ENCODE measurements around the gene COQ10B.
"Not testable (repeated sequence)": the region's sequence is repeated elsewhere in the genome, so short reads cannot be mapped to it uniquely, and the experiment has no call there.

COQ10B gene

DNA sequence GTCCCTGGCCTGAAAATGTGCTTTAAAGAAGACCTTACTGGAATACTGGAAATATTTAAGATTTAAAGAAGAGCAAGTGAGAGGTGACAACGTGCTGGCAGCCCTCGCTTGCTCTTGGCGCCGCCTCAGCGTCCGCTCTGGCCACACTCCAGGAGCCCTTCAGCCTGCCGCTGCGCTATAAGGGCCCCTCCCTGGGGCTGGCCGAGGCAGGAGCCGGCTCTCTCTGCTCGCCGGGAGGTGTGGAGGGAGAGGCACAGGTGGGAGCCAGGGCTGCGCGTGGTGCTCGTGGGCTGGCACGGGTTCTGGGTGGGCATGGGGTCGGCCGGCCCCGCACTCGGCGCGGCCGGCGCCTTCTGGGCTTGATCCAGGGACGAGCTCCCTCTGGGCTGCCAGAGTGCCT lies 2.9 kb upstream of the COQ10B start:
- Histone ChIP-seq H3K9me3 (ENCODE audit: insufficient read depth, low read length) (no peaks in the 10 kb centered on the region), H3K4me1 (ENCODE audit: low read length) (peaks cover 13% of the 10 kb centered on the region), H2AFZ (ENCODE audit: low read depth, low read length) (no peak overlapping the region), H3K27me3 (ENCODE audit: low read depth, low read length) (no peaks in the 10 kb centered on the region), H3K4me2 (ENCODE audit: low read length) (no peak overlapping the region), H3K36me3 (replicated peaks; ENCODE audit: low read depth, low read length) (no peaks in the 10 kb centered on the region), H3K27ac (ENCODE audit: low read length) (no peak overlapping the region), H3K9ac (ENCODE audit: low read length) (no peak overlapping the region), H3K79me2 (ENCODE audit: low read length) (peaks cover 18% of the 10 kb centered on the region), H4K20me1 (ENCODE audit: insufficient read depth, low read length) (peaks cover 6% of the 10 kb centered on the region; the same call in 1 of the 2 replicates), H3K4me3 (ENCODE audit: low read length) (no peak overlapping the region)
- TF ChIP-seq, protein P1, sequence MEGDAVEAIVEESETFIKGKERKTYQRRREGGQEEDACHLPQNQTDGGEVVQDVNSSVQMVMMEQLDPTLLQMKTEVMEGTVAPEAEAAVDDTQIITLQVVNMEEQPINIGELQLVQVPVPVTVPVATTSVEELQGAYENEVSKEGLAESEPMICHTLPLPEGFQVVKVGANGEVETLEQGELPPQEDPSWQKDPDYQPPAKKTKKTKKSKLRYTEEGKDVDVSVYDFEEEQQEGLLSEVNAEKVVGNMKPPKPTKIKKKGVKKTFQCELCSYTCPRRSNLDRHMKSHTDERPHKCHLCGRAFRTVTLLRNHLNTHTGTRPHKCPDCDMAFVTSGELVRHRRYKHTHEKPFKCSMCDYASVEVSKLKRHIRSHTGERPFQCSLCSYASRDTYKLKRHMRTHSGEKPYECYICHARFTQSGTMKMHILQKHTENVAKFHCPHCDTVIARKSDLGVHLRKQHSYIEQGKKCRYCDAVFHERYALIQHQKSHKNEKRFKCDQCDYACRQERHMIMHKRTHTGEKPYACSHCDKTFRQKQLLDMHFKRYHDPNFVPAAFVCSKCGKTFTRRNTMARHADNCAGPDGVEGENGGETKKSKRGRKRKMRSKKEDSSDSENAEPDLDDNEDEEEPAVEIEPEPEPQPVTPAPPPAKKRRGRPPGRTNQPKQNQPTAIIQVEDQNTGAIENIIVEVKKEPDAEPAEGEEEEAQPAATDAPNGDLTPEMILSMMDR (IDR thresholded peaks at IDR 0.05; ENCODE audit: low read depth, low read length): no peak

GRCh38 chr2:197450935-197451358 lies 2.4 kb upstream of the COQ10B start:
- Histone ChIP-seq H3K79me2 (ENCODE audit: low read length) (peaks cover 23% of the 10 kb centered on the region), H2AFZ (ENCODE audit: low read depth, low read length) (peak overlapping the region; percentile 3; the same call in 1 of the 2 replicates), H3K4me1 (ENCODE audit: low read length) (peaks cover 13% of the 10 kb centered on the region)
- not testable (repeated sequence) for H3K4me3 ChIP-seq (ENCODE audit: low read length); H3K27ac ChIP-seq (ENCODE audit: low read length); H3K36me3 ChIP-seq (replicated peaks; ENCODE audit: low read depth, low read length); H3K9me3 ChIP-seq (ENCODE audit: insufficient read depth, low read length); H4K20me1 ChIP-seq (ENCODE audit: insufficient read depth, low read length); H3K4me2 ChIP-seq (ENCODE audit: low read length); H3K27me3 ChIP-seq (ENCODE audit: low read depth, low read length); H3K9ac ChIP-seq (ENCODE audit: low read length)

- Histone ChIP-seq H3K27me3 (ENCODE audit: low read depth, low read length) (no peaks in the 10 kb centered on the region), H3K9me3 (ENCODE audit: insufficient read depth, low read length) (no peaks in the 10 kb centered on the region), H3K36me3 (replicated peaks; ENCODE audit: low read depth, low read length) (no peaks in the 10 kb centered on the region), H3K4me3 (ENCODE audit: low read length) (peak overlapping the region; percentile 96), H3K79me2 (ENCODE audit: low read length) (peaks cover 36% of the 10 kb centered on the region), H2AFZ (ENCODE audit: low read depth, low read length) (peak overlapping the region; percentile 94), H4K20me1 (ENCODE audit: insufficient read depth, low read length) (peaks cover 6% of the 10 kb centered on the region; the same call in 1 of the 2 replicates), H3K4me1 (ENCODE audit: low read length) (peaks cover 13% of the 10 kb centered on the region), H3K4me2 (ENCODE audit: low read length) (peak overlapping the region; percentile 97), H3K27ac (ENCODE audit: low read length) (peak overlapping the region; percentile 50), H3K9ac (ENCODE audit: low read length) (peak overlapping the region; percentile 82)
- TF ChIP-seq, protein P1 (IDR thresholded peaks at IDR 0.05; ENCODE audit: low read depth, low read length): no peak
- TF ChIP-seq EZH2phosphoT487 (IDR thresholded peaks at IDR 0.05; ENCODE audit: low read depth): no peak
Observed at GRCh38 chr2:197452754-197453122, 614 bp upstream of the COQ10B start.

- Histone ChIP-seq H4K20me1 (ENCODE audit: insufficient read depth, low read length) (peaks cover 6% of the 10 kb centered on the region; the same call in 1 of the 2 replicates), H3K9ac (ENCODE audit: low read length) (peak overlapping the region; percentile 77), H3K4me2 (ENCODE audit: low read length) (peak overlapping the region; percentile 76), H3K79me2 (ENCODE audit: low read length) (peaks cover 43% of the 10 kb centered on the region), H3K4me3 (ENCODE audit: low read length) (peak overlapping the region; percentile 90), H2AFZ (ENCODE audit: low read depth, low read length) (peak overlapping the region; percentile 82), H3K27ac (ENCODE audit: low read length) (peak overlapping the region; percentile 74), H3K27me3 (ENCODE audit: low read depth, low read length) (no peaks in the 10 kb centered on the region), H3K4me1 (ENCODE audit: low read length) (peaks cover 13% of the 10 kb centered on the region), H3K9me3 (ENCODE audit: insufficient read depth, low read length) (no peaks in the 10 kb centered on the region), H3K36me3 (replicated peaks; ENCODE audit: low read depth, low read length) (no peaks in the 10 kb centered on the region)
- TF ChIP-seq, protein P1 (IDR thresholded peaks at IDR 0.05; ENCODE audit: low read depth, low read length): no peak
- no peak for TF ChIP-seq EZH2phosphoT487 (IDR thresholded peaks at IDR 0.05; ENCODE audit: low read depth)
Observed at GRCh38 chr2:197453914-197454398, 604 bp downstream of the COQ10B start.
